ENCODE measurements around the gene TRIO.

Gene TRIO

DNA sequence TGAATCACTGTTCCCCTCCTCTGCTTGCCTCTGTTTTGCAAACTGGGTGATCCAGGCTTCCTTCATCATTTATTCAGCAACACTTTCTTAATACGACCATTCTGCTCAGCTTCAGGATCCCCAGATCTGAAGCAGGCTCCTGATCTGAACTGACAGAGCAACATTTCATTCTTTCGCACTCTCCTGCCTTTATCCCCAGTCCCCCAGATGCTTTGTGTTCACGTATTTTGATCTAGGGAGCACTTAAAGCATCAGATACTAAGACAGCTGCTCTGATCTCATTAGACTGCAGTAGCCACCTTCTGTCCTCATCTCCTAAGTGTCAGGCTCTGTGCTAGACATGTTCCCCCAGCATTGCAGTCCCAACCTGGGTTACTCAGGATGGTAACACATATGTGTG lies 158.0 kb downstream of the TRIO start:
- ChIA-PET CTCF (interaction anchor here (1.1 to 3.2 kb wide), 3 partner anchors 9 to 31 kb away, joined by 3 to 16 read pairs (median 8); no protein-coding TSS in a partner anchor), POLR2A (no interaction called here)
- TF ChIP-seq, protein P1, sequence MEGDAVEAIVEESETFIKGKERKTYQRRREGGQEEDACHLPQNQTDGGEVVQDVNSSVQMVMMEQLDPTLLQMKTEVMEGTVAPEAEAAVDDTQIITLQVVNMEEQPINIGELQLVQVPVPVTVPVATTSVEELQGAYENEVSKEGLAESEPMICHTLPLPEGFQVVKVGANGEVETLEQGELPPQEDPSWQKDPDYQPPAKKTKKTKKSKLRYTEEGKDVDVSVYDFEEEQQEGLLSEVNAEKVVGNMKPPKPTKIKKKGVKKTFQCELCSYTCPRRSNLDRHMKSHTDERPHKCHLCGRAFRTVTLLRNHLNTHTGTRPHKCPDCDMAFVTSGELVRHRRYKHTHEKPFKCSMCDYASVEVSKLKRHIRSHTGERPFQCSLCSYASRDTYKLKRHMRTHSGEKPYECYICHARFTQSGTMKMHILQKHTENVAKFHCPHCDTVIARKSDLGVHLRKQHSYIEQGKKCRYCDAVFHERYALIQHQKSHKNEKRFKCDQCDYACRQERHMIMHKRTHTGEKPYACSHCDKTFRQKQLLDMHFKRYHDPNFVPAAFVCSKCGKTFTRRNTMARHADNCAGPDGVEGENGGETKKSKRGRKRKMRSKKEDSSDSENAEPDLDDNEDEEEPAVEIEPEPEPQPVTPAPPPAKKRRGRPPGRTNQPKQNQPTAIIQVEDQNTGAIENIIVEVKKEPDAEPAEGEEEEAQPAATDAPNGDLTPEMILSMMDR (IDR thresholded peaks at IDR 0.05; ENCODE audit: control extremely low read depth, extremely low read depth, low read depth, missing control alignments) = no peak
- no peak for DNase-seq (ENCODE audit: extremely low spot score)

DNA sequence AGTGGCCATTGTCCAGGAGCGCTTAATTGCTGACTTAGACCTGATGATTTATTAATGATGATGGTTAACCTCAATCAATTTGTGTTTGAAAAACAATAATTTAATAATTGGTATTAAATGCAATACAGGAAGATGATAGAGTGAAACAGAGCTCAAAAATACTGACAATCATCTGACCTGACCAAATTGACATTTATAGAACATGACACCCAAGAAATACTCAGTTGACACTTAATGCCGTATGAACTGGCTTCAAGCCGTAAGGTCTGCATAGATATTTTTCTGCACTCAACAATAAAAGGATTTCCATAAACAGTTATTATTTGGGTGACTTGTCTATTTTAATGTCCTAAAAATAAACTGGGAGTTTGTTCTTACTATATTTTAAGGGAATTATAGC lies 159.2 kb downstream of the TRIO start:
- TF ChIP-seq, protein P1 (IDR thresholded peaks at IDR 0.05; ENCODE audit: control extremely low read depth, extremely low read depth, low read depth, missing control alignments) = no peak
- no peak for DNase-seq (ENCODE audit: extremely low spot score)
- POLR2A ChIA-PET = no interaction called here
- CTCF ChIA-PET = interaction anchor here (1.0 to 3.2 kb wide), 2 partner anchors 32 to 35 kb away, joined by 3 to 16 read pairs; no protein-coding TSS in a partner anchor

DNA sequence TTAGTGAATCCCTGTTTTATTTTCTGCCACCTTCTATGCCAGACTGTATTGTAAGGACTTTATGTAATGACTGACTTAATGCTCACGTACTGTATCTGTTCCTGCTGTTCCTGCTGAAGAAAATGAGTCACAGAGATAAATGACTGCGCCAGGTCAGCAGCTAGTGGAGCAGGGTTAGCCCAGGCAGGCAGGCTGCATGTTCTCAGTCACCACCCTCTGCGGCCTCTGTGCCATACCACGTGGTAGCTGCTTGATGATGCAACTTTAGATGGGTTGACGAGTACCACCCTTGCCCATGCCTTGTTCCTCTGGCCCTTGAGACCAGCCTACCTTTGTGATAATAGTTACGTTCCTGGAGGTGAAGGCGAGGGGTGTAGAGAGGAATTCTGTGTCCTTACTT lies 161.9 kb downstream of the TRIO start:
- CTCF ChIA-PET = no interaction called here
- POLR2A ChIA-PET = no interaction called here
- TF ChIP-seq, protein P1 (IDR thresholded peaks at IDR 0.05; ENCODE audit: control extremely low read depth, extremely low read depth, low read depth, missing control alignments) = no peak
- DNase-seq (ENCODE audit: extremely low spot score) = no peak

DNA sequence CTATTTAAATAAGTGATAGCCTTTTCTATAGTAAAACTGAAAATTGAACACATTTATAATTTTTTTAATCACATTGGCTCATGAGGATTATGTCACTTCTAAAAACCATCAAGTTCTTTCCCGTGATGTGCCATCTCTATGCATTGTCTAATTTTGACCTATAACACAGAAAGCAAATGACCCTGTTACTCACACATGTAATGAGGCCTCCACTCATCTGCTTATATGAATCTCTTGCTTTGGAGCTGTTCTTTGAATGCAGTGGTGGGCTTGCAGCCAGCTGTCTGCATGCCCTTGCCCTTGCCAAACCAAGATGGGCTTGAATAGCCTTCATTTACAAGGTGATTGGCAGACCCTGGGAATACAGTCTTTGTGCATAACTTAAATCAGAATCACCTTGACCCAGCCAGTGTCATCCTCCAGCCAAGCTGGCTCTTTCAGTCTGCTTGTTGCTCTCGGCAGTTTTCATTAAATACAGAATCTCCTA lies 163.2 kb downstream of the TRIO start:
- TF ChIP-seq, protein P1 (IDR thresholded peaks at IDR 0.05; ENCODE audit: control extremely low read depth, extremely low read depth, low read depth, missing control alignments) = no peak
- POLR2A ChIA-PET = no interaction called here
- DNase-seq (ENCODE audit: extremely low spot score) = no peak
- CTCF ChIA-PET = no interaction called here

DNA sequence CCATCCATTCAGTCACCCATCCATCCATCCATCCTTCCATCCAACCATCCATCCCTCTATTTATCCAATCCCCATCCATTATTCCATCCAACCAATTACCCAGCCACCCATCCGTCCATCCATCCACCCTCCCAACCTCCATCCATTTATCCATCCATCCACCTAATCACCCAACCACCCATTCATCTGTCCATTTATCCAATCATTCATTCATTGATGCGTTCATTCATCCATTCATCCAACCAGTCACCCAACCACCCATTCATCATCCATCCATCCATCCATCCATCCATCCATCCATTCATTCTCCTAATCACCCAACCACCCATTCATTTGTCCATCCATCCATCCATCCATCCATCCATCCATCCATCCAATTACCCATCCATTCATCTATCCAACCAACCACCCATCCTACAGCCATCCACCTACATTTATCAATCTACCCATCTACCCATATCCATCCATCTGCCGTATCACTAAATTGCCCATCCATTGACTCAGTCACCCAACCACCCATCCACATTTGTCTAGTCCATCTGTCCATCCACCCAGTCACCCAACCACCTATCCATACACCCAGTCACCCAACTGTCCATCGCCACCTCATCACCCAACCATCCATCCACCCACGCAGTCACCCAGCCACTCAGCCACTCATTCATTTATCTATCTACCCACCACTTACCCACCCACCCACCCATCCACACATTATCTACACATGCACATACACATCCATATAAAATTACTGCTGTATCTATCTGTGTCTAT lies 165.4 kb downstream of the TRIO start:
- POLR2A ChIA-PET = no interaction called here
- DNase-seq (ENCODE audit: extremely low spot score) = no peak
- TF ChIP-seq, protein P1 (IDR thresholded peaks at IDR 0.05; ENCODE audit: control extremely low read depth, extremely low read depth, low read depth, missing control alignments) = no peak
- CTCF ChIA-PET = no interaction called here

DNA sequence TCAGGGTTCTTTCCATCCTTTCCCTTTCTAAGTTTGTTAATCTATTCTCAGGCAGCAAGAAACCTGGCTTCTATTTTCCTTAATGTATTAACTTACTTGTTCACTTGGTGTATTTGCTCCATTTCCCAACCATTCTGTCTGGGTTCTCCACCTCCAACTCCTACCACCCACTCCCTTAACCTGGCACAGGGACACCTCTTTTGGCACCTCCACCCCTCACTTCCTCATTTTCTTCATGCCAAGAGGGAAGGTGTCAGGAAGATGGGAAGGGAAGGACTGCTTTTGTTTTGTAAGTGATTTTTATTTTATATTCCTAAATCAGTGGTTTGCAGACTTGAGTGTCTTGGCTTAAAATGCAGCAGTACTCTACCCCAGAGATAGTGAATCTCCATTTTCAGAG lies 166.1 kb downstream of the TRIO start:
- ChIA-PET POLR2A (no interaction called here), CTCF (interaction anchor here (0.8 to 2.3 kb wide), 3 partner anchors 13 to 339 kb away, joined by 3 to 5 read pairs (median 3); no protein-coding TSS in a partner anchor)
- no peak for DNase-seq (ENCODE audit: extremely low spot score)
- TF ChIP-seq, protein P1 (IDR thresholded peaks at IDR 0.05; ENCODE audit: control extremely low read depth, extremely low read depth, low read depth, missing control alignments) = no peak
